Measurements from ENCODE around the gene NUP37. TPM values are rescaled to one million over a fixed set of nuclear protein-coding genes. Genes with fewer than 3 reads are reported as not detected.

Gene NUP37
- total and polyA plus RNA-seq, 11 donors: 7.6 to 26.2 (median 16.1) TPM

GRCh38 chr12:102062419-102062806 lies 57.5 kb downstream of the NUP37 start:
- no peak for DNase-seq

GRCh38 chr12:102061560-102062418 lies 58.1 kb downstream of the NUP37 start, which contains the start of gene WASHC3:
TSS of gene WASHC3 (minus strand) at chr12:102061991. CDS start at chr12:102061962, 29 bp downstream.
- 1 to 2% (median 2%) methylated on average over 39 to 44 of the region's 44 CpGs for WGBS, 4 donors
- TF ChIP-seq POLR2A (IDR thresholded peaks at IDR 0.05): peak in 1 of 2 donors; percentile 77
- no peak for TF ChIP-seq CTCF (IDR thresholded peaks at IDR 0.05)
- Histone ChIP-seq H3K4me3 (peak within 1 kb of the TSS; percentile 60 to 93 (median 86)), H3K36me3 (peaks cover 0 to 33% (median 29%) of the 10 kb centered on the region in 9 donors), H3K27me3 (no peaks in the 10 kb centered on the region), H3K9me3 (no peaks in the 10 kb centered on the region), H3K27ac (peak within 1 kb of the TSS; percentile 61 to 94 (median 89)), H3K4me1 (peaks cover 0 to 13% (median 0%) of the 10 kb centered on the region in 12 donors)
- intact Hi-C loops (cut with DNase I): loop anchor here in 7 of 10 donors (2.0 to 10.0 kb wide), 6 partner anchors 56 to 184 kb away; partner anchors contain the start of genes NUP37 (in 3 of the 7), PARPBP (in 3 of the 7) and DRAM1 (in 1 of the 7)
- ATAC-seq (peak; percentile 97 to 100 (median 100)), DNase-seq (peak; percentile 96 to 97 (median 97))

More at GRCh38 chr12:102062419-102062806, 57.5 kb downstream of the NUP37 start:
- no peak for ATAC-seq
- peak overlapping the region in 9 of 12 donors; percentile 60 to 93 (median 88) for H3K4me3 ChIP-seq
- peaks cover 0 to 13% (median under 1%) of the 10 kb centered on the region in 12 donors for H3K4me1 ChIP-seq
- H3K9me3 ChIP-seq: no peaks in the 10 kb centered on the region
- 82 to 86% (median 84%) methylated on average over 11 of the region's 11 CpGs for WGBS, 4 donors
- H3K27me3 ChIP-seq: no peaks in the 10 kb centered on the region
- intact Hi-C loops (cut with DNase I): loop anchor here in 7 of 10 donors (2.0 to 10.0 kb wide), 6 partner anchors 55 to 185 kb away; partner anchors contain the start of genes NUP37 (in 3 of the 7), PARPBP (in 3 of the 7) and DRAM1 (in 1 of the 7)
- peaks cover 0 to 27% (median 23%) of the 10 kb centered on the region in 9 donors for H3K36me3 ChIP-seq
- no peak for TF ChIP-seq POLR2A (IDR thresholded peaks at IDR 0.05)
- TF ChIP-seq CTCF (IDR thresholded peaks at IDR 0.05): no peak
- H3K27ac ChIP-seq: peak overlapping the region in 4 of 12 donors; percentile 87 to 94 (median 92)

- peaks cover 0 to 13% (median 0%) of the 10 kb centered on the region in 12 donors for H3K4me1 ChIP-seq
- ATAC-seq: peak in 2 of 4 donors; percentile 5
- peaks cover 0 to 40% (median 35%) of the 10 kb centered on the region in 9 donors for H3K36me3 ChIP-seq
- H3K27me3 ChIP-seq: no peaks in the 10 kb centered on the region
- TF ChIP-seq POLR2A (IDR thresholded peaks at IDR 0.05) (no peak), CTCF (IDR thresholded peaks at IDR 0.05) (no peak)
- no peak for DNase-seq
- H3K4me3 ChIP-seq: peak overlapping the region; percentile 60 to 93 (median 86)
- peak overlapping the region; percentile 61 to 94 (median 89) for H3K27ac ChIP-seq
- H3K9me3 ChIP-seq: no peaks in the 10 kb centered on the region
- intact Hi-C loops (cut with DNase I): loop anchor here in 5 of 10 donors (5.0 to 10.0 kb wide), 4 partner anchors 56 to 184 kb away; partner anchors contain the start of genes NUP37 (in 2 of the 5), PARPBP (in 2 of the 5) and DRAM1 (in 1 of the 5)
- 34 to 43% (median 41%) methylated on average over 9 of the region's 9 CpGs for WGBS, 4 donors
Observed at GRCh38 chr12:102061096-102061559, 58.8 kb downstream of the NUP37 start.

- ATAC-seq (no peak), DNase-seq (no peak)
- TF ChIP-seq POLR2A (IDR thresholded peaks at IDR 0.05) (no peak), CTCF (IDR thresholded peaks at IDR 0.05) (no peak)
- no peak overlapping the region for H3K4me3 ChIP-seq
- H3K27ac ChIP-seq: no peak overlapping the region
- no peaks in the 10 kb centered on the region for H3K9me3 ChIP-seq
- intact Hi-C loops (cut with DNase I): no loop called here
- H3K36me3 ChIP-seq: peaks cover 0 to 58% (median 52%) of the 10 kb centered on the region in 9 donors
- H3K4me1 ChIP-seq: peaks cover 0 to 13% (median 0%) of the 10 kb centered on the region in 12 donors
- no peaks in the 10 kb centered on the region for H3K27me3 ChIP-seq
Observed at GRCh38 chr12:102059343-102059742, 60.6 kb downstream of the NUP37 start.
